ENCODE data around the gene PFN3. TPM values are rescaled to one million over a fixed set of nuclear protein-coding genes. Genes with fewer than 3 reads are reported as not detected.

The PFN3 gene
- total RNA-seq, 1 experiment from 2014 or later: not detected

GRCh38 chr5:177405805-177406204 is 5.3 kb upstream of the PFN3 start:
- in situ Hi-C loops (cut with HindIII; ENCODE audit: low pct_unique_long_range_greater_than_20kb, low sequenced_read_pairs): no loop called here
- no peak for DNase-seq (ENCODE audit: low read depth, low spot score)

- DNase-seq (ENCODE audit: low read depth, low spot score): no peak
Measured at GRCh38 chr5:177405312-177405711, 4.9 kb upstream of the PFN3 start.

DNA sequence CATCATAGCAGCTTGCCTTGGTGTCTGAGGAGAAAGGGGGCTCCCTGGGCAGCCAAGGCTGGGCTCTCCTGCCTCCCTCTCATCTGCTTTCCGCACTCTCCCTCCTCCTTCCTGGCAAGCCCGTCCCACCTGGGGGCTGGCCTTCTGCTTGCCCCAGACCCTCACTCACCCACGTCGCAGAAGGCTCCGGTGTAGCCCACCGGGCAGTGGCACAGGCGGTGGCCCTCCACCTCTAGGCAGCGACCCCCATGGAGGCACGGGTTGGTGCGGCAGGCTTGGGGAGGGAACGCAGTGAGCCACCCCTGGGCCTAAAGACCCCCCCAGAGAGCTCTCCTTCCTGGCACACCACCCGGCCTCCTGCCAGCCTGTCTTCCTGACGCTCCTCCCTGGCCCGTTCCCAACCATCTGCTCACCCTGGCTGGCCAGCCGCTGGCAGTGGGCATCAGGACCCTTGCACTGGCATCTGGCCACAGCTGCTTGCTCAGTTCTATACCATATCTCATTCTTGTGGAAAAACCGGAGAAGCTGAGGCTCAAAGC is 4.2 kb upstream of the PFN3 start:
- in situ Hi-C loops (cut with HindIII; ENCODE audit: low pct_unique_long_range_greater_than_20kb, low sequenced_read_pairs): no loop called here
- DNase-seq (ENCODE audit: low read depth, low spot score): no peak

More at GRCh38 chr5:177405312-177405711, 4.9 kb upstream of the PFN3 start:
- in situ Hi-C loops (cut with HindIII; ENCODE audit: low pct_unique_long_range_greater_than_20kb, low sequenced_read_pairs): no loop called here

- peak; percentile 75 for DNase-seq (ENCODE audit: low read depth, low spot score)
- in situ Hi-C loops (cut with HindIII; ENCODE audit: low pct_unique_long_range_greater_than_20kb, low sequenced_read_pairs): no loop called here
Measured at GRCh38 chr5:177403792-177404640, 3.6 kb upstream of the PFN3 start.

GRCh38 chr5:177403102-177403791 is 2.8 kb upstream of the PFN3 start:
- no peak for DNase-seq (ENCODE audit: low read depth, low spot score)
- in situ Hi-C loops (cut with HindIII; ENCODE audit: low pct_unique_long_range_greater_than_20kb, low sequenced_read_pairs): no loop called here

GRCh38 chr5:177402271-177403043 is 2.0 kb upstream of the PFN3 start:
- in situ Hi-C loops (cut with HindIII; ENCODE audit: low pct_unique_long_range_greater_than_20kb, low sequenced_read_pairs): no loop called here
- peak; percentile 73 for DNase-seq (ENCODE audit: low read depth, low spot score)

- in situ Hi-C loops (cut with HindIII; ENCODE audit: low pct_unique_long_range_greater_than_20kb, low sequenced_read_pairs): no loop called here
- no peak for DNase-seq (ENCODE audit: low read depth, low spot score)
Measured at GRCh38 chr5:177397875-177398390, 2.5 kb downstream of the PFN3 start.

GRCh38 chr5:177396807-177397206 is 3.7 kb downstream of the PFN3 start:
- DNase-seq (ENCODE audit: low read depth, low spot score): no peak
- in situ Hi-C loops (cut with HindIII; ENCODE audit: low pct_unique_long_range_greater_than_20kb, low sequenced_read_pairs): no loop called here

DNA sequence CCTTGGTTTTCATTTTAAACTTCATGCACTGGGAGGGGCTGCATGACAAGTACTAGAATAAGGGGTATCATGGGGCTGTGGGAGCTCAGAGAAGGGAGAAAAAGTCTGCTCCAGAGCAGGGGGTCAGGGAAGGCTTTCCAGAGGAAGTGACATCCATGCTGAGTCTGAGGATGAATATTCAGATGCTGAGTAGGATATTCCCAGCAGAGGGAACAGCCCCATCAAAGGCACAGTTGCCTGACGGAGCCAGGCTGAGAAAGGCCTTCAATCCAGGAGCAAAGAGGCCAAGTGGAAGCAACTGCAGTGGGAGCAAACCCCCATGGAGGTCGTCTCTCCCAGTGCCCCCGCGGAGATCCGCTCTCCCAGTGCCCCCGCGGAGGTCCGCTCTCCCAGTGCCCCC is 4.4 kb downstream of the PFN3 start:
- DNase-seq (ENCODE audit: low read depth, low spot score): no peak
- in situ Hi-C loops (cut with HindIII; ENCODE audit: low pct_unique_long_range_greater_than_20kb, low sequenced_read_pairs): no loop called here

GRCh38 chr5:177393990-177394389 is 6.5 kb downstream of the PFN3 start:
- no peak for DNase-seq (ENCODE audit: low read depth, low spot score)
- in situ Hi-C loops (cut with HindIII; ENCODE audit: low pct_unique_long_range_greater_than_20kb, low sequenced_read_pairs): no loop called here

GRCh38 chr5:177393206-177393765 is 7.2 kb downstream of the PFN3 start:
- DNase-seq (ENCODE audit: low read depth, low spot score): no peak
- in situ Hi-C loops (cut with HindIII; ENCODE audit: low pct_unique_long_range_greater_than_20kb, low sequenced_read_pairs): no loop called here

- in situ Hi-C loops (cut with HindIII; ENCODE audit: low pct_unique_long_range_greater_than_20kb, low sequenced_read_pairs): no loop called here
- DNase-seq (ENCODE audit: low read depth, low spot score): no peak
Measured at GRCh38 chr5:177392765-177393164, 7.7 kb downstream of the PFN3 start.

- in situ Hi-C loops (cut with HindIII; ENCODE audit: low pct_unique_long_range_greater_than_20kb, low sequenced_read_pairs): no loop called here
- DNase-seq (ENCODE audit: low read depth, low spot score): peak; percentile 89
Measured at GRCh38 chr5:177390363-177391300, 9.8 kb downstream of the PFN3 start.

GRCh38 chr5:177389241-177390169 is 11.0 kb downstream of the PFN3 start:
- in situ Hi-C loops (cut with HindIII; ENCODE audit: low pct_unique_long_range_greater_than_20kb, low sequenced_read_pairs): no loop called here
- peak; percentile 79 for DNase-seq (ENCODE audit: low read depth, low spot score)

GRCh38 chr5:177388521-177389052 is 11.9 kb downstream of the PFN3 start:
- no peak for DNase-seq (ENCODE audit: low read depth, low spot score)
- in situ Hi-C loops (cut with HindIII; ENCODE audit: low pct_unique_long_range_greater_than_20kb, low sequenced_read_pairs): no loop called here
